Measurements from ENCODE around the gene AP3B2. TPM values are rescaled to one million over a fixed set of nuclear protein-coding genes. Genes with fewer than 3 reads are reported as not detected.

Gene AP3B2
- total and polyA plus RNA-seq, 2 of the 4 experiments (the other 2 are of a cell fraction) = 0.14 TPM; not detected in 1

- BruUV-seq (replicated peaks) = no TSS peak
- no peaks in the 10 kb centered on the region for H3K9me3 ChIP-seq (ENCODE audit: control insufficient read depth, insufficient read depth, low read length)
- no peaks in the 10 kb centered on the region for H3K27me3 ChIP-seq (ENCODE audit: control insufficient read depth, insufficient read depth, low read length)
- in situ Hi-C loops (cut with MboI; ENCODE audit: low sequenced_read_pairs) = no loop called here
- H2AFZ ChIP-seq (replicated peaks; ENCODE audit: low read length, poor library complexity) = no peak overlapping the region
- dilution Hi-C loops (cut with HindIII; ENCODE audit: low sequenced_read_pairs, unreplicated experiment) = no loop called here
- no peaks in the 10 kb centered on the region for H3K4me1 ChIP-seq (ENCODE audit: control insufficient read depth, insufficient read depth, low read length)
- ChIA-PET POLR2A (ENCODE audit: unreplicated experiment) (no interaction called here), CTCF (no interaction called here)
- H4K20me1 ChIP-seq (ENCODE audit: insufficient read depth, low read length) = no peaks in the 10 kb centered on the region
- H3K4ac ChIP-seq (ENCODE audit: low read depth, low read length) = no peak overlapping the region
- no peaks in the 10 kb centered on the region for H3K79me1 ChIP-seq (ENCODE audit: low read depth in 1 of 2, low read length in 2 of 2)
- H3K9ac ChIP-seq (ENCODE audit: low read depth, low read length) = no peak overlapping the region
- H2AK5ac ChIP-seq (ENCODE audit: low read depth, low read length) = no peak overlapping the region
- DNase-seq = no peak
- TF ChIP-seq, protein P1, sequence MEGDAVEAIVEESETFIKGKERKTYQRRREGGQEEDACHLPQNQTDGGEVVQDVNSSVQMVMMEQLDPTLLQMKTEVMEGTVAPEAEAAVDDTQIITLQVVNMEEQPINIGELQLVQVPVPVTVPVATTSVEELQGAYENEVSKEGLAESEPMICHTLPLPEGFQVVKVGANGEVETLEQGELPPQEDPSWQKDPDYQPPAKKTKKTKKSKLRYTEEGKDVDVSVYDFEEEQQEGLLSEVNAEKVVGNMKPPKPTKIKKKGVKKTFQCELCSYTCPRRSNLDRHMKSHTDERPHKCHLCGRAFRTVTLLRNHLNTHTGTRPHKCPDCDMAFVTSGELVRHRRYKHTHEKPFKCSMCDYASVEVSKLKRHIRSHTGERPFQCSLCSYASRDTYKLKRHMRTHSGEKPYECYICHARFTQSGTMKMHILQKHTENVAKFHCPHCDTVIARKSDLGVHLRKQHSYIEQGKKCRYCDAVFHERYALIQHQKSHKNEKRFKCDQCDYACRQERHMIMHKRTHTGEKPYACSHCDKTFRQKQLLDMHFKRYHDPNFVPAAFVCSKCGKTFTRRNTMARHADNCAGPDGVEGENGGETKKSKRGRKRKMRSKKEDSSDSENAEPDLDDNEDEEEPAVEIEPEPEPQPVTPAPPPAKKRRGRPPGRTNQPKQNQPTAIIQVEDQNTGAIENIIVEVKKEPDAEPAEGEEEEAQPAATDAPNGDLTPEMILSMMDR (conservative IDR thresholded peaks at IDR 0.05; ENCODE audit: low read depth, low read length) = no peak
- no peaks in the 10 kb centered on the region for H3K9me1 ChIP-seq (ENCODE audit: insufficient read depth, low read length)
- no peak overlapping the region for H2BK20ac ChIP-seq (ENCODE audit: low read depth, low read length)
- no peak overlapping the region for H4K5ac ChIP-seq (ENCODE audit: low read depth, low read length)
- H4K8ac ChIP-seq (ENCODE audit: low read depth in 2 of 2, low read length in 2 of 2) = no peak overlapping the region
- H3K18ac ChIP-seq (ENCODE audit: low read depth, low read length) = no peak overlapping the region
- no peak overlapping the region for H4K91ac ChIP-seq (ENCODE audit: insufficient read depth, low read depth, low read length)
- H2AK9ac ChIP-seq (replicated peaks; ENCODE audit: low read depth, low read length, poor library complexity) = no peak overlapping the region
- H3K14ac ChIP-seq (replicated peaks; ENCODE audit: low read depth, low read length) = no peak overlapping the region
- no peak overlapping the region for H3K4me3 ChIP-seq (ENCODE audit: insufficient read depth, low read depth, low read length)
- H3K56ac ChIP-seq (ENCODE audit: extremely low read depth, insufficient read depth, low read length) = no peak overlapping the region
- no peak overlapping the region for H2BK120ac ChIP-seq (ENCODE audit: low read depth, low read length)
- H3K27ac ChIP-seq (ENCODE audit: insufficient read depth, low read length) = no peak overlapping the region
- no peak overlapping the region for H3K4me2 ChIP-seq (ENCODE audit: low read depth, low read length)
- intact Hi-C loops (cut with micrococcal nuclease) = loop anchor here (10.0 kb wide), 1 partner anchor 64 kb away; no protein-coding TSS in a partner anchor
- H3K23ac ChIP-seq (ENCODE audit: low read depth, low read length) = no peak overlapping the region
- ATAC-seq (ENCODE audit: low read depth) = no peak
- H2BK5ac ChIP-seq (ENCODE audit: low read depth, low read length, poor library complexity, severe bottlenecking) = no peak overlapping the region
- no peak overlapping the region for H2BK15ac ChIP-seq (ENCODE audit: low read depth, low read length)
- no peaks in the 10 kb centered on the region for H3K36me3 ChIP-seq (ENCODE audit: control insufficient read depth, insufficient read depth, low read length)
- no CpG with 5 or more reads among the region's 8 CpGs for WGBS, 2 experiments (ENCODE audit: extremely low coverage in 2 of 2, insufficient read length in 1 of 2)
Measured at GRCh38 chr15:82689147-82689546, 20.5 kb downstream of the AP3B2 start.

Data from IMR-90 (cell line).